Cerebellar cortex (tissue), 1 donor: ENCODE measurements around the gene ZNF326.

Source experiments
- DNase-seq: peaks from one replicate; pipeline ENCODE4 v3.0.0-alpha.2; 2015; ENCODE audit warnings: low spot score

The ZNF326 gene

GRCh38 chr1:90083995-90084394 lies 89.1 kb downstream of the ZNF326 start:
- no peak for DNase-seq
